PC-3 (cell line): Measurements from ENCODE around the gene CNTN1. TPM values are rescaled to one million over a fixed set of nuclear protein-coding genes. Genes with fewer than 3 reads are reported as not detected.
"Not testable (repeated sequence)": the region's sequence is repeated elsewhere in the genome, so short reads cannot be mapped to it uniquely, and the experiment has no call there.

ENCODE experiments used
- ATAC-seq: fragments of 200-7000 bp; cut with Tn5 transposase; 2 replicates; pipeline ENCODE4 v1.9.1; 2020; ENCODE audit warnings: mild to moderate bottlenecking, moderate library complexity
- BruUV-seq: library from RNA; stranded (reverse); fragments of 400-500 nt; replicated peaks from 2 replicates; lab custom pipeline; 2021; lab: Mats Ljungman, UMichigan
- CTCF ChIA-PET: fragments of 300-600 bp; sonication (Branson Sonifier 250); formaldehyde crosslinking; loops from one replicate; lab custom pipeline; 2022; ENCODE audit warnings: antibody characterized with exemption; lab: Charles Lee
- POLR2A ChIA-PET: fragments of 300-600 bp; sonication (Branson Sonifier 250); formaldehyde crosslinking; loops from one replicate; lab custom pipeline; 2022; ENCODE audit warnings: antibody characterized with exemption; ENCODE audit not compliant: unreplicated experiment; lab: Charles Lee
- DNase-seq: peaks from one replicate; pipeline ENCODE4 v3.0.0-alpha.2; 2015
- H2AFZ ChIP-seq: fragments of 300-600 bp; sonication (generic); 2 replicates; pipeline ENCODE4 v1.6.0; 2016; ENCODE audit warnings: antibody characterized with exemption, low read length
- H3F3A ChIP-seq: fragments of 300-600 bp; sonication (generic); one replicate; pipeline ENCODE4 v1.6.0; 2017; ENCODE audit warnings: antibody characterized with exemption, low read length, control low read depth, mild to moderate bottlenecking; ENCODE audit not compliant: unreplicated experiment
- H3K27ac ChIP-seq: fragments of 300-600 bp; sonication (generic); 2 replicates; pipeline ENCODE4 v1.5.1; 2016; ENCODE audit warnings: mild to moderate bottlenecking, low read length
- H3K27me3 ChIP-seq: fragments of 300-600 bp; sonication (generic); 2 replicates; pipeline ENCODE4 v1.6.1; 2016; ENCODE audit warnings: low read length, mixed read lengths
- H3K36me3 ChIP-seq: fragments of 300-600 bp; sonication (generic); 2 replicates; pipeline ENCODE4 v1.6.1; 2016; ENCODE audit warnings: low read depth, mixed run types, low read length, mixed read lengths
- H3K4me1 ChIP-seq: fragments of 300-600 bp; sonication (generic); 2 replicates; pipeline ENCODE4 v1.5.1; 2016; ENCODE audit warnings: low read length; ENCODE audit not compliant: insufficient read depth
- H3K4me2 ChIP-seq: fragments of 300-600 bp; sonication (generic); 2 replicates; pipeline ENCODE4 v1.6.0; 2016; ENCODE audit warnings: low read length
- H3K4me3 ChIP-seq: fragments of 300-600 bp; sonication (generic); 2 replicates; pipeline ENCODE4 v1.5.1; 2016; ENCODE audit warnings: mild to moderate bottlenecking, low read length, mixed read lengths
- H3K79me2 ChIP-seq: fragments of 300-600 bp; sonication (generic); 2 replicates; pipeline ENCODE4 v1.6.1; 2017; ENCODE audit warnings: low read length, mixed read lengths
- H3K9ac ChIP-seq: fragments of 300-600 bp; sonication (generic); 2 replicates; pipeline ENCODE4 v1.6.0; 2016; ENCODE audit warnings: mild to moderate bottlenecking, low read length
- H3K9me2 ChIP-seq: fragments of 300-600 bp; sonication (generic); replicated peaks from 2 replicates; pipeline ENCODE4 v1.6.1; 2016; ENCODE audit warnings: mixed run types, low read length, mixed read lengths
- H3K9me3 ChIP-seq: fragments of 300-600 bp; sonication (generic); 2 replicates; pipeline ENCODE4 v1.6.1; 2016; ENCODE audit warnings: low read length, mixed read lengths
- H4K20me1 ChIP-seq: fragments of 300-600 bp; sonication (generic); 2 replicates; pipeline ENCODE4 v1.6.1; 2016; ENCODE audit warnings: low read length, mixed read lengths
- CTCF ChIP-seq: fragments of 300-600 bp; sonication (generic); conservative IDR thresholded peaks from 2 replicates; pipeline ENCODE4 v1.5.1; 2017; ENCODE audit warnings: antibody characterized with exemption, low read depth, mild to moderate bottlenecking, low read length
- EZH2 ChIP-seq: fragments of 300-600 bp; sonication (generic); IDR thresholded peaks from one replicate; pipeline ENCODE4 v1.6.1; 2017; ENCODE audit warnings: antibody characterized with exemption, mild to moderate bottlenecking, low read length; ENCODE audit not compliant: unreplicated experiment
- EZH2phosphoT487 ChIP-seq: fragments of 300-600 bp; sonication (generic); IDR thresholded peaks from 2 replicates; pipeline ENCODE4 v1.6.1; 2018; ENCODE audit warnings: mild to moderate bottlenecking, antibody characterized with exemption, low read length, borderline replicate concordance
- intact Hi-C: fragments of 100-400 bp; cut with micrococcal nuclease; formaldehyde crosslinking; loops from 2 replicates; pipeline ENCODE4 v1.9.0; 2023
- total RNA-seq: library from RNA; depleted of rRNA; stranded (reverse); fragments of >200 nt; gene quantifications from 2 replicates; pipeline ENCODE4 v1.2.3, GENCODE V29; 2014

The CNTN1 gene
- total RNA-seq, 1 experiment from 2014 or later = not detected

- BruUV-seq = no TSS peak
- Histone ChIP-seq H3K27ac (no peak overlapping the region), H3K79me2 (no peaks in the 10 kb centered on the region), H3K4me2 (no peak overlapping the region), H4K20me1 (no peaks in the 10 kb centered on the region), H3K4me3 (no peak overlapping the region), H3F3A (no peaks in the 10 kb centered on the region), H3K27me3 (peaks cover 2% of the 10 kb centered on the region; the same call in 1 of the 2 replicates), H3K36me3 (no peaks in the 10 kb centered on the region), H3K9me2 (no peaks in the 10 kb centered on the region), H3K9me3 (no peaks in the 10 kb centered on the region), H3K4me1 (no peaks in the 10 kb centered on the region), H2AFZ (no peak overlapping the region), H3K9ac (no peak overlapping the region)
- DNase-seq (no peak), ATAC-seq (no peak)
- intact Hi-C loops = no loop called here
- ChIA-PET POLR2A (no interaction called here), CTCF (no interaction called here)
- TF ChIP-seq CTCF (no peak), EZH2 (no peak), EZH2phosphoT487 (no peak)
Observed at GRCh38 chr12:40733871-40734270, 41.6 kb downstream of the CNTN1 start.

GRCh38 chr12:40734276-40734675 lies 42.0 kb downstream of the CNTN1 start:
- CTCF ChIA-PET = no interaction called here
- Histone ChIP-seq H3F3A (no peaks in the 10 kb centered on the region), H3K4me2 (no peak overlapping the region), H4K20me1 (no peaks in the 10 kb centered on the region), H3K36me3 (no peaks in the 10 kb centered on the region), H3K4me3 (no peak overlapping the region), H3K4me1 (no peaks in the 10 kb centered on the region), H3K9ac (no peak overlapping the region), H3K9me3 (no peaks in the 10 kb centered on the region), H3K9me2 (no peaks in the 10 kb centered on the region), H3K79me2 (no peaks in the 10 kb centered on the region), H2AFZ (no peak overlapping the region), H3K27me3 (no peaks in the 10 kb centered on the region), H3K27ac (no peak overlapping the region)
- BruUV-seq = no TSS peak
- TF ChIP-seq EZH2phosphoT487 (no peak), CTCF (no peak), EZH2 (no peak)
- no peak for ATAC-seq
- intact Hi-C loops = no loop called here
- POLR2A ChIA-PET = no interaction called here
- DNase-seq = no peak

- Histone ChIP-seq H3F3A (no peaks in the 10 kb centered on the region), H4K20me1 (no peaks in the 10 kb centered on the region), H3K9me3 (no peaks in the 10 kb centered on the region), H3K4me2 (no peak overlapping the region), H3K9ac (no peak overlapping the region), H3K27me3 (no peaks in the 10 kb centered on the region), H2AFZ (no peak overlapping the region), H3K79me2 (no peaks in the 10 kb centered on the region), H3K4me3 (no peak overlapping the region), H3K4me1 (no peaks in the 10 kb centered on the region), H3K27ac (no peak overlapping the region), H3K9me2 (no peaks in the 10 kb centered on the region), H3K36me3 (no peaks in the 10 kb centered on the region)
- DNase-seq (no peak), ATAC-seq (no peak)
- intact Hi-C loops = no loop called here
- CTCF ChIA-PET = no interaction called here
- POLR2A ChIA-PET = no interaction called here
- TF ChIP-seq EZH2 = no peak
- no peak for TF ChIP-seq EZH2phosphoT487
- no peak for TF ChIP-seq CTCF
- no TSS peak for BruUV-seq
Observed at GRCh38 chr12:40735551-40736230, 43.5 kb downstream of the CNTN1 start.

GRCh38 chr12:40737416-40737815 lies 45.2 kb downstream of the CNTN1 start:
- H2AFZ ChIP-seq, POLR2A ChIA-PET, BruUV-seq, DNase-seq, H3K79me2 ChIP-seq, H3K36me3 ChIP-seq, intact Hi-C loops, H3K4me3 ChIP-seq, H3K4me1 ChIP-seq, H3K9me2 ChIP-seq, H3K4me2 ChIP-seq, H3F3A ChIP-seq, ATAC-seq, H3K27ac ChIP-seq, H4K20me1 ChIP-seq, H3K9me3 ChIP-seq, H3K9ac ChIP-seq, CTCF ChIA-PET, H3K27me3 ChIP-seq: not testable (repeated sequence)
